HEK293 (cell line): ENCODE measurements around the gene EI24.

Experiments
- TCF7L2 ChIP-seq: IDR thresholded peaks from 2 replicates; pipeline ENCODE4 v1.6.1; 2011; ENCODE audit warnings: low read depth, mild to moderate bottlenecking, inconsistent platforms, low read length, moderate library complexity, borderline replicate concordance
- ZNF10 ChIP-seq: fragments of 450-650 bp; formaldehyde crosslinking; IDR thresholded peaks from 2 replicates; pipeline ENCODE4 v1.5.1; 2017; ENCODE audit warnings: missing biosample characterization, missing genetic modification characterization
- TF ChIP-seq, protein P1 (sequence below): fragments of 450-650 bp; formaldehyde crosslinking; IDR thresholded peaks from 2 replicates; pipeline ENCODE4 v1.5.1; 2016; ENCODE audit warnings: missing biosample characterization, missing genetic modification characterization

DNA sequence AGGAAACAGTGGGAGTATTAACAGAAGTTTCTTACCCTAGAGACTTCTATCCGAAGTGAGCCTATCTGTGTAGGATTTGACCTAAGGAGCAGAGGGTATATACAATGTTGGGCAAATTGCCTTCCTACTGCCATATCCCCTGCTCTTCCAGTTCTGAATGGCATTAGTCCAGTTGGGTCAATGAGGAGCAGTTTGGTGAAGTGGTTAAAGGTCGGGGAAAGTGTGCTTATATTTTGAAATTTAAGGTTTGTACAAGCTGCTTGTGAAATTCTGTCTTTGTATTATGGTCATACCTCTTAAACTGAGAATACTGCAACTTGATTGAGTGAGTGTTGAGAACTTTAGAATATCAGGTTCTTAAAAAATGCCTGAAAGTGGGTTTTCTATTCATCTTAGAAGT lies 1.7 kb downstream of the EI24 start:
- no peak for TF ChIP-seq TCF7L2
- TF ChIP-seq ZNF10, result no peak
- TF ChIP-seq, protein P1, sequence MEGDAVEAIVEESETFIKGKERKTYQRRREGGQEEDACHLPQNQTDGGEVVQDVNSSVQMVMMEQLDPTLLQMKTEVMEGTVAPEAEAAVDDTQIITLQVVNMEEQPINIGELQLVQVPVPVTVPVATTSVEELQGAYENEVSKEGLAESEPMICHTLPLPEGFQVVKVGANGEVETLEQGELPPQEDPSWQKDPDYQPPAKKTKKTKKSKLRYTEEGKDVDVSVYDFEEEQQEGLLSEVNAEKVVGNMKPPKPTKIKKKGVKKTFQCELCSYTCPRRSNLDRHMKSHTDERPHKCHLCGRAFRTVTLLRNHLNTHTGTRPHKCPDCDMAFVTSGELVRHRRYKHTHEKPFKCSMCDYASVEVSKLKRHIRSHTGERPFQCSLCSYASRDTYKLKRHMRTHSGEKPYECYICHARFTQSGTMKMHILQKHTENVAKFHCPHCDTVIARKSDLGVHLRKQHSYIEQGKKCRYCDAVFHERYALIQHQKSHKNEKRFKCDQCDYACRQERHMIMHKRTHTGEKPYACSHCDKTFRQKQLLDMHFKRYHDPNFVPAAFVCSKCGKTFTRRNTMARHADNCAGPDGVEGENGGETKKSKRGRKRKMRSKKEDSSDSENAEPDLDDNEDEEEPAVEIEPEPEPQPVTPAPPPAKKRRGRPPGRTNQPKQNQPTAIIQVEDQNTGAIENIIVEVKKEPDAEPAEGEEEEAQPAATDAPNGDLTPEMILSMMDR (tag by site-specific recombination), result no peak
